SH-SY5Y (cell line): ENCODE measurements around the gene CD33.

ENCODE experiments used
- GATA2 ChIP-seq: IDR thresholded peaks from 2 replicates; pipeline ENCODE4 v1.6.1; 2011; ENCODE audit warnings: mild to moderate bottlenecking, low read depth, low read length
- GATA3 ChIP-seq: IDR thresholded peaks from 2 replicates; pipeline ENCODE4 v1.6.1; 2011; ENCODE audit warnings: low read depth, mild to moderate bottlenecking, low read length, moderate library complexity

The CD33 gene

DNA sequence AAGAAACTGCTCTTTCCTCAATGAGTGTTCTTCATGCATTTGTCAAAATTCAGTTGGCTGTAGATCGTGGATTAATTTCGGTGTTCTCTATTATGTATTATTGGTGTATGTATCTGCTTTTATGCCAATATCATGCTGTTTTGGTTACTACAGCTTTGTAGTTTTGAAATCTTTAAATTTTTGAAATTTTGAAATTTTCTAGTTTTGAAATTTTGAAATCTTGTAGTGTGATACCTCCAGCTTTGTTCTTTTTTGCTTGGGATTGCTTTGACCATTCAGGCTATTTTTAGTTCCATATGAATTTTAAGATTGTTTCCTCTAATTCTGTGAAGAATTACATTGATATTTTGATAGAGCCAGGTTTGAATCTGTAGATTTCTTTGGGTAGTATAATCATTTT is 3.1 kb downstream of the CD33 start:
- TF ChIP-seq GATA2 (no peak), GATA3 (no peak)

DNA sequence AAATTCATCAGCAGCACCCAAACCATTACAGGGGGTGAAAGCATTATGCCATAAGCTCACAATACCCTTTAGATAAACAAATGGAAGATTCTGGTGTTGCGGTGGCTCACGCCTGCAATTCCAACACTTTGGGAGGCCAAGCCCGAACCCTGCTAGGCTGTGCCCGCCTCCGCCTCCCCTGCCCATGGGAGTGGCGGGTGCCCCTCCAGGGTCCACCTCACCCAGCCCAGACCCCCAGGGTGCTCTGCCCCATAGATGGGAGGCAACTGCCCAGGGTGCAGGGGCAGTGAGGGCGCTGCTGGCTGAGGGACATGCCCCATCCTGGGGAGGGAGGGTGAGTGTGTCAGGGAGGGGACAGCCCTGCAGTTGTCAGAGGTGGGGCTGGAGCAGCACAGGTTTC is 16.0 kb downstream of the CD33 start:
- no peak for TF ChIP-seq GATA2
- TF ChIP-seq GATA3, result no peak

DNA sequence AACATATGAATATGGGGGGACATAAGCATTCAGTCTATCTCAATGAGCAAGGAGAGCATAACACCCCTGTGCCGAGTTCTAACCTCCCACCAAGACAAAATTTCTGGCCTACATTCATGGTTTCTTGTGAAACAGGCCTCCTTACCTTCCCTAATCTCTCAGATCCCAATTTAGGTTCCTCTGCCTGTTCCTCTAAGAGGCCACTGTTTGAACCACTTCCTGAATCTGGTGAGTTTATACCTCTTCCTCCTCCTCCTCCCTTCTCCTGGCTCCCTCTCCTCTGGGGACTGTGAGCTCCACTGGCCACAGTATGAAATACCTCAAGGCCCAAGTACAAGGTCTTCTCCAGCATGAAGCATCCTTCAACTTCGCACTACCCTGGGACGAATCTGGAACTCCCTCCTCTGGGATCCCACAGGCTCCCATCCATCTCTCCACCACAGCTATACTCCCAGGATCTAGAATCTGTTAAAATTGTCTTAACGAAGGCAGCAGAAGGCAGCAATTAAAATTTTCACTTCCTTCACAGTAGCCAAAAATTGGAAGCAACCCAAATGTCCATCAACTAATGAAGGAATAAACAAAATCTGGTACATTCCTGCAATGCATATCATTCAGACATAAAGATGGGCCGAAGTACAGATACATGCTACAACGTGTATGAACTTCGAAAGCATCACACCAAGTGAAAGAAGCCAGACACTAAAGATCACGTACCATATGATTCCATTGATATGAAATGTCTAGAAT is 18.2 kb downstream of the CD33 start:
- TF ChIP-seq GATA3 (no peak), GATA2 (no peak)

DNA sequence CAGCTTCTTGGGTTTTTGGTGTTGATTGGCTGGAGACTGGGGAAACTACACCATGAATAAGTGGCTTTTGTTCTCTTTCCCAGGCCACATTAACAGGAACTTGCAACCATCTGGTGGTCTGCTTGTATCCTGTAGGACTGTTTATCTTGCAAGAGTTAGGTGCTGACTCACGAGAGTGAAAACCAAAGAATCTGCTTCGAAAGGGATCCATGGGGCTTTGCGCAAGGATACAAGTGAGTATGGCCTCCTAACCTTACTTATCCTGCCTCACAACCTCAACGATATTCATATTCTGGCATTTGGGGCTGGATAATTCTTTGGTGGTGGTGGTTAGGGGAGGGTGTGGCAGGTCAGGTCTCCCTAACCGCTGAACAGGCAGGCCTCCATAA is 21.3 kb downstream of the CD33 start:
- TF ChIP-seq GATA3, result no peak
- TF ChIP-seq GATA2, result no peak

DNA sequence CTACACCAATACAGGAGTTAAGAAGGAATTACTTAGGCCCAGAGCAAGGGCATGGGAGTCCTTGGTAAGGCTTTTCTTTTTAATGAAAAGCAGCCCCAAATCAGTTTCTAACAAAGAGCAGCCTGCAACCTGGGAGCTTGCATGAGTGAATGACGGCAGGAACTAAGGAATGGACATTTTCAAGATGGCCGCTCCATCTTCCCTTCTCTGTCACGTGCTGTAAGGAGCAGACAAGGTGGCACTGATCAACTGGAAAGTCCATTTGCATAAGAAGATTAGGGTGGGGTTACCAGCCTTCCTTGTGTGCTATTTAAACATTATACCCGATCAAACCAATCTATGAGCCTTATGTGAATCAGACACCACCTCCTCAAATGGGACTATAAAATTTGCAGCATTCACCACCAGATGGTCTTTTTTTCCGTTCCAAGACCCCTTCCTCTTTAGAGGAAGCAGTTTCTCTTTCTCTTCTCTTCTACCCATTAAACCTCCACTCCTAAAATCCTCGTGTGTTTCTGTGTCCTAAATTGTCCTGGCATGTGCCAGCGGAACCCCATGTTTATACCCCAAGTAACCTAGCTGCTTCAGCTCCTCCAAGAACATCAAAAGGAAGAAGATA is 23.2 kb downstream of the CD33 start:
- TF ChIP-seq GATA2 (no peak), GATA3 (no peak)

DNA sequence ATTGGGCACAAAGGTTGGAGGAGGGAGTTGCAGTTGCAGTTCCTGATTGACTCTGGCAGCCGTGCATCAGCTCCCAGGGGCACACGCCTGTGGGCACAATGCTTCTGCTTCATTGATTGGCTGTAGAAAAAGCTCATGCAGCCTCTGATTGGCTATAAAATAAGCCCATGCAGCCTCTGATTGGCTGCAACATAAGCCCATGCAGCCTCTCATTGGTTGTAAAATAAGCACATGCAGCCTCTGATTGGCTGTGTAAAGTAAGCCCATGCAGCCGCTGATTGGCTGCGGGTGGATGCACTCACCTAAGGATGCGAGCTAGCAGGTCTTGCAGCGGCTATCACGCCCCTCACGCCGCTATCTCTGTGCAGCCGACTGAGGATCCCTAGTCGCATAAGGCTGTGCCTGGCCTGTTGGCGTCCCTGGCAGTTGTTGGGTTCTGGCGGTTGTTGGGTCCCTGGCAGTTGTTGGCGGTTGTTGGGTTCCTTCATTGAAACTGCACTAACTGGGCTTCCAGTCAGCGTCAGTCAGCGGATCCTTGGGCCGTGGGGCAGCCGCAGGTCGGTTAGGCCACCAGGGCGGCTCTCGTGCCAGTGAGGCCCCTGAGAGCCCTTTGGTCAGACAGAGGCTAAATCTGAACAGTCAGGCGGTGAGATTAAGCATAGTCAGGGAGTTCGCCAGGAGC is 26.0 kb downstream of the CD33 start, which contains the start of gene SIGLECL1:
TSS of gene SIGLECL1 (plus strand) at position 295 of the 682 bp plus-strand sequence. CDS start 12,993 bp downstream, outside the sequence.
- TF ChIP-seq GATA3, result no peak
- TF ChIP-seq GATA2, result no peak

DNA sequence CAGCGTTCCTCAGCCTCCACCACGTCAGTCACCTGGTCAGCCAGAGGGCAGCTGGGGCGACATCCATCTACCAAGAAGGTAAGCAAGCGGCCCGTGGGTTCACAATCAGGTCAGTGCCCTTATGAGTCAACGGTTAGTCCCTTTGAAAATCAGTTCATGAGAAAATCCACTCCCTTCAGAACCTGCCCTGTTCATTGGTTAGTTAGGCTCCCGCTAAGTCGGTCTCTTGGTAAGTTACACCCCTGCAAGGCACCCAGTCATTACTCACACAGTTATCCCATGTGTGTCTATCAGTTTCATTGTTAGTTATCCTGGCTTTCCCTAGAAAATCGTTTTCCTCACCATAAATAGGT is 26.6 kb downstream of the CD33 start:
- TF ChIP-seq GATA2 (no peak), GATA3 (no peak)

DNA sequence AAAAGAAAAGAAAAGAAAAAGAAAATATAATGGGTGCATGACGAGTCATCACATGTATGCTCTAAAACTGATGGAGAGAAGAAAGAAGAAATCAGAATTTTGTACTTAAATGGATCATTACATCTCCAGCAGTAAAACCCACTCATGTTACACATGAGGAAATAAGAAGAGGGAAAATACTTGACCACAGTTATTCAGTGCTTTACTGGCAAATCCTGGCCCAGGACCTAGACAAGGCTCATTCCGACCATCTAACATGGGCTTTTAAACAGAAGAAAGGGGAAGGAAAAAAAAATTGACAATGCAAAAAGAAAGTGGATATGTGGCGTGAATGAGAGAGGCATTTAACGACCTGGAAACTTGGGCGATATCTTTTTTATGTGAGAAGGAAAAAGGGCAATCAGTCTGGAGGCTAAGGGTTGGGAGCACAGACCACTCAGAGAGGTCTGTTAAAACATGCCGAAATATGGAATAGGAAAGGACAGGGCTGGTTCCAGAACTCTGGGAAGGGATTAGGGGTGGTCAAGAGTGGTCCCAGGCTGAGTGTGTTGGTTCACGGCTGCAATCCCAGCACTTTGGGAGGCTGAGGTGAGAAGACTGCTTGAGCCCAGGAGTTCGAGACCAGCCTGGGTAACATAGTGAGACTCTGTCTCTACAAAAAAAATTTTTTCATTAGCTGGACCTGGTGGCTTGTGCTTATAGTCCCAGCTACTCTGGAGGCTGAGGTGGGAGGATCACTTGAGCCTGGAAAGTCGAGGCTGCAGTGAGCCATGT is 27.6 kb downstream of the CD33 start:
- TF ChIP-seq GATA3 (no peak), GATA2 (no peak)

DNA sequence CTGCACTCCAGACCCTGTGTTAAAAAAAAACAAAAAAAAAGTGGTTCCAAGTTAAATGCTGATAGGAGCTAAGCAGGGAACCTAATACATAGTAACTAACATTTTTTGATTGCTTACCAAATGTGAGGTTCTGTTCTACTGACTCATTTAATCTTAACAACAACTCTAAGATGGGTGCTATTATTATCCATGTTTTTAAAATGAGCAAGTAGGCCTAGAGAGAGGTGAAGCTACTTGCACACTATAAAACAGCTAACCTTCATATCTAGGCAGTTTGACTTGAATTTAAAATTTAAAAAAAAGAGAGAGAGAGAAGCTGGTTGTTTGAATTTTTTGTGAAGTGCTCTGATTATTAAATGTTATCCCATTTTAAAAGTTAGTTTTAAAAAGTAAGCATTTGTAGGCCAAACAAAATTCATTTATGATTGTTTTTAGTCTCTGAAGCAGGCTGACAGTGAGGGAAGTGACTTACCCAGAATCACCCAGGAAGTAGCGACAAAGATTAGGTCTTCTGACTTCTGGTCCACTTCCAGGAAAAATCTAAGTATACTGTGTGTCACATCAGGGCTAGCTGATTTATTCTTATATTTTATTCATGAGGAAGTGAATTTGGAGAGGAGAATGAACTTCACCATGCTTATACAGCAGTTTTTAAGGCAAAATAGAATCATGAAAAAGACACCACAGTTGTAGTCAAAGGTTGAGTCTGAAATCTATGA is 28.4 kb downstream of the CD33 start:
- TF ChIP-seq GATA2 (no peak), GATA3 (no peak)

DNA sequence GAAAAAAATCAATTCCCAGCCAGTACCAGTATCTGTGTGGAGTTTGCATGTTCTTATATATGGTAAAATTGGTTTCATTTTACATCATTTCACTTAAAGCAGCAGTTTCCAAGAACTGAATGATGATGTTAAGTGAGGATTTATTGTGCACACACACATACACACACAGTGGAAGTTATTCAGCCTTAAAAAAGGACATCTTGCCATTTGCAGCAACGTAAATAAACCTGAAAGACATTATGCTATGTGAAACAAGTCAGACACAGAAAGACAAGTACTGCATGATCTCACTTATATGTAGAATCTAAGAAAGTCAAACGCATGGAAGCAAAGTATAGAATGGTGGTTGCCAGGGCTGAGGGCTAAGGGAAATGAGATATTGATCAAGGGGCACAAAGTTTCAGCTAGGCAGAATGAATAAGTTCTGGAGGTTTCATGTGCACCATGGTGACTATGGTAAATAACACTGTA is 31.3 kb downstream of the CD33 start:
- TF ChIP-seq GATA2 (no peak), GATA3 (no peak)

DNA sequence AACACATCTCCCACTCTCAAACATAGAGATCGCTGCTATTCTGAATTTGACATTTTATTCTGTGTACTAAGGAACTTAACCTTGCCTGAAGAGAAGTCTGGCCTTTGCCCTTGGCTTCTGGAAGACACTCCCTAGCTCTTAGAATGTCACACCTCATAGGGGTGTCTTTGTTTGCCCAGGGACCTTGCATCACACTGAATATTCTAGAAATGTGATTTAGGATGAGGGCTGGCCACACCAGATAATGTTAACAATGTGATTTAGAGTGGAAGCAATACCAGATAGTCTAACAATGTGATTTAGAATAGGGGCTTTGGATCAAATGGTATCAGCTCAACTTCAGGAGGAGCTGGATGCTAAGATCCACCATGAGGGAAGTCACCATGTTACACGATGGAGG is 32.6 kb downstream of the CD33 start:
- no peak for TF ChIP-seq GATA3
- no peak for TF ChIP-seq GATA2

DNA sequence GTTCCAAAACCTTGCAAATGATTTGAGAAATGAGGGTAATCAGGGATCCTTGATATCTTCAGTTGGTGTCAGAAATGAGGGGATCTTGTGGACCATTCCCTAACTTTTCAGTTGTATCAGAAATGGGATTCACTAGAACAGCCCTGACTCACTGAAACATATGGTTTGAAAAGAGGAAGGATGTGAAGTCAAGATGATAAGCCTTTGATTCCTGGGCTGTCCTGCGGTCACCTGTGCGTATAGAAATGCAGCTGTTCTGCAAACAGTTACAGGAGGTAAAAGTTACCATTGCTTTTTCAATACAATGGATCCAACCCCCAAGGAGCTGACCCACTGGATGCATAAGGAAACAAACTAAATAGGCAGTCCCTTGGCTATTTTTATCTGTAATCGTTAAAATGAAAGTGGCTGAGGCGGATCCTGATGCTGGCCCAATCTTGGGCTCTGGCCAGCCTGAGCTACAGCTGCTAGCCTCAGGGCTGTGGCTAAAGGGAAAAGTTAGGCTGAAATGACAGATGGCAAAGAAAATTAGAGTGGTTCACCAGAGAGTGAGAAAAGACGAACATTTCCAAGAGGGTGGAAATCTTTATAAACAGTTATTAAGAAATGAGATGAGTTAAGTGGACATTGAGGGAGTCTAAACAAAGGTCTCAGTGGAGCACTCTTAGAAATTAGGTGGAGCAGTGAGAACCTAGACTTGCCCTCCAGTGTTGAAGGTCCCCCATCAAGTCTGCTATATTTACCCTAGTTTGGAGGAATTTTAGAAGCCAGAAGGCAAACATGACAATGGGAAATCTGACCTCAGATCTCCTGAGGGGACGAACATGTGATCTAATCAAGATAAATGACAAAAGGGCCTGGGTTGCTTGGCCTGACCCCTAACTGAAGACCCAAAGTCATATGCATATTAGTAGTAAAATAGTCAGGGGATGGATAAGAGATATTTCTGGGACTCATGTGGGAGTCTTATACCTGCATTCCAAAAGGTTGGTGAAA is 33.6 kb downstream of the CD33 start:
- TF ChIP-seq GATA3 (no peak), GATA2 (no peak)
